ENCODE measurements around the gene STPG4.

DNA sequence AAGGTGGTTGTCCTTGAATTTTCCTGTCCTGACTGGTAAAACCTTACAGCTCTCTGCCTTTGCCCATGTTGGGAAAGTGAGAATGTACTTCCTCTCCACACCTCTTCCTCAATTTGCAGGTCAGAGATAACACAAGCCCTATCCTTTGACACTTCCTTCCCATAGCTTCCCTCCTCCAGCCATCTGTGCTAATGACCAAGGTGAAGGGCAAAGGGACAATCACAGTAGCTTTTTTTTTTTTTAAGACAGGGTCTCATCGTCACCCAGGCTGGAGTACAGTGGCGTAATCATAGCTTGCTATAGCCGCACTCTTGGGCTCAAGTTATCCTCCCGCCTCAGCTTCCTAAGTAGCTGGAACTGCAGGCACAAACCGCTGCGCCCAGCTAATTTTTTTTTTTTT, 24.3 kb upstream of the STPG4 start:
- TF ChIP-seq, protein P1, sequence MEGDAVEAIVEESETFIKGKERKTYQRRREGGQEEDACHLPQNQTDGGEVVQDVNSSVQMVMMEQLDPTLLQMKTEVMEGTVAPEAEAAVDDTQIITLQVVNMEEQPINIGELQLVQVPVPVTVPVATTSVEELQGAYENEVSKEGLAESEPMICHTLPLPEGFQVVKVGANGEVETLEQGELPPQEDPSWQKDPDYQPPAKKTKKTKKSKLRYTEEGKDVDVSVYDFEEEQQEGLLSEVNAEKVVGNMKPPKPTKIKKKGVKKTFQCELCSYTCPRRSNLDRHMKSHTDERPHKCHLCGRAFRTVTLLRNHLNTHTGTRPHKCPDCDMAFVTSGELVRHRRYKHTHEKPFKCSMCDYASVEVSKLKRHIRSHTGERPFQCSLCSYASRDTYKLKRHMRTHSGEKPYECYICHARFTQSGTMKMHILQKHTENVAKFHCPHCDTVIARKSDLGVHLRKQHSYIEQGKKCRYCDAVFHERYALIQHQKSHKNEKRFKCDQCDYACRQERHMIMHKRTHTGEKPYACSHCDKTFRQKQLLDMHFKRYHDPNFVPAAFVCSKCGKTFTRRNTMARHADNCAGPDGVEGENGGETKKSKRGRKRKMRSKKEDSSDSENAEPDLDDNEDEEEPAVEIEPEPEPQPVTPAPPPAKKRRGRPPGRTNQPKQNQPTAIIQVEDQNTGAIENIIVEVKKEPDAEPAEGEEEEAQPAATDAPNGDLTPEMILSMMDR (IDR thresholded peaks at IDR 0.05): no peak
- TF ChIP-seq POLR2A (IDR thresholded peaks at IDR 0.05): no peak

Data from upper lobe of left lung (tissue), 4 donors.